Gastrocnemius medialis (tissue), 4 donors: ENCODE results near the gene ATG10. TPM values are rescaled to one million over a fixed set of nuclear protein-coding genes. Genes with fewer than 3 reads are reported as not detected.
A peak's percentile ranks its signal among the peaks of the same experiment; 100 is the strongest.

Experiments
- ATAC-seq, 2 donors: fragments of 150-250 bp; one replicate each; pipeline ENCODE4 v1.9.1; 2016
- DNase-seq, 2 donors: peaks; one replicate each; pipeline ENCODE4 v3.0.0-alpha.2; 2019
- H3K27ac ChIP-seq, 4 donors: fragments of 200-600 bp; sonication (generic); 1 replicate in 1 of 4; 2 replicates in 3 of 4; pipeline ENCODE4 v1.5.1; 2016 to 2018; ENCODE audit warnings: mild to moderate bottlenecking in 2 of 4, moderate library complexity in 1 of 4
- H3K27me3 ChIP-seq, 3 donors: fragments of 200-600 bp; sonication (generic) in 2 of 3; 1 replicate in 1 of 3; 2 replicates in 2 of 3; pipeline versions ENCODE4 v1.5.1 to v1.6.0; 2016 to 2019; ENCODE audit warnings: mild to moderate bottlenecking in 1 of 3, moderate library complexity in 1 of 3
- H3K36me3 ChIP-seq, 2 donors: fragments of 200-600 bp; sonication (generic) in 1 of 2; one replicate each; pipeline ENCODE4 v1.5.1; 2017 to 2018
- H3K4me1 ChIP-seq, 2 donors: fragments of 200-600 bp; sonication (generic) in 1 of 2; one replicate each; pipeline ENCODE4 v1.5.1; 2016 to 2017; ENCODE audit warnings: mild to moderate bottlenecking in 2 of 2
- H3K4me3 ChIP-seq, 4 donors: fragments of 200-600 bp; sonication (generic) in 3 of 4; 1 replicate in 1 of 4; 2 replicates in 3 of 4; pipeline ENCODE4 v1.5.1; 2016 to 2019; ENCODE audit warnings: mild to moderate bottlenecking in 2 of 4
- H3K9me3 ChIP-seq, 3 donors: fragments of 200-600 bp; sonication (generic) in 2 of 3; 1 replicate in 1 of 3; 2 replicates in 2 of 3; pipeline ENCODE4 v1.5.1; 2016 to 2019
- CTCF ChIP-seq, 5 experiments: fragments of 450-650 bp in 3 of 5; fragments of 200-600 bp in 2 of 5; sonication (generic) in 2 of 5; IDR thresholded peaks in 4 of 5; conservative IDR thresholded peaks in 1 of 5; 1 replicate in 4 of 5; 2 replicates in 1 of 5; pipeline ENCODE4 v1.5.1; 2016 to 2019; ENCODE audit warnings: antibody characterized with exemption in 5 of 5, mild to moderate bottlenecking in 3 of 5, moderate library complexity in 3 of 5
- POLR2A ChIP-seq, 2 donors: fragments of 450-650 bp; IDR thresholded peaks; one replicate each; pipeline ENCODE4 v1.6.1; 2017; ENCODE audit warnings: antibody characterized with exemption in 2 of 2, mild to moderate bottlenecking in 2 of 2, moderate library complexity in 2 of 2
- in situ Hi-C, 4 donors: fragments of 200-750 bp; cut with MboI; loops; one replicate each; pipeline versions ENCODE4 v1.15.0 to v1.8.0; 2017; ENCODE audit warnings: low sequenced_read_pairs in 4 of 4
- intact Hi-C: fragments of 100-400 bp; cut with DNase I; formaldehyde crosslinking; loops from one replicate; pipeline ENCODE4 v1.15.1; 2023; ENCODE audit warnings: low total_unique reads
- total RNA-seq, 4 donors: library from RNA; depleted of rRNA; stranded (reverse); fragments of >200 nt; gene quantifications; one replicate each; pipeline versions ENCODE4 v1.1.0 to v1.2.3, GENCODE V29; 2016

Gene ATG10
- total RNA-seq, 4 donors from 2014 or later = 2.9 to 8.5 (median 6.0) TPM

GRCh38 chr5:82182662-82183061 is 210.8 kb downstream of the ATG10 start:
- Histone ChIP-seq H3K36me3 (no peaks in the 10 kb centered on the region), H3K4me3 (no peak overlapping the region), H3K27me3 (no peaks in the 10 kb centered on the region), H3K9me3 (no peaks in the 10 kb centered on the region), H3K4me1 (no peaks in the 10 kb centered on the region), H3K27ac (no peak overlapping the region)
- no peak for TF ChIP-seq POLR2A (IDR thresholded peaks at IDR 0.05)
- TF ChIP-seq CTCF (IDR thresholded peaks at IDR 0.05 in 4 of 5, conservative IDR thresholded peaks at IDR 0.05 in 1 of 5) = no peak
- in situ Hi-C loops = no loop called here
- intact Hi-C loops = no loop called here
- DNase-seq (no peak), ATAC-seq (no peak)

- TF ChIP-seq POLR2A (IDR thresholded peaks at IDR 0.05) (no peak), CTCF (IDR thresholded peaks at IDR 0.05 in 4 of 5, conservative IDR thresholded peaks at IDR 0.05 in 1 of 5) (no peak)
- H3K4me1 ChIP-seq = no peaks in the 10 kb centered on the region
These were observed 212.0 kb downstream of the ATG10 start for GRCh38 chr5:82183828-82184227.

GRCh38 chr5:82185851-82186250 is 214.0 kb downstream of the ATG10 start:
- Histone ChIP-seq H3K27me3 (no peaks in the 10 kb centered on the region), H3K27ac (no peak overlapping the region), H3K4me3 (no peak overlapping the region), H3K4me1 (no peaks in the 10 kb centered on the region), H3K9me3 (no peaks in the 10 kb centered on the region), H3K36me3 (no peaks in the 10 kb centered on the region)
- intact Hi-C loops (no loop called here), in situ Hi-C loops (no loop called here)
- ATAC-seq (no peak), DNase-seq (no peak)
- TF ChIP-seq POLR2A (IDR thresholded peaks at IDR 0.05) (no peak), CTCF (IDR thresholded peaks at IDR 0.05 in 4 of 5, conservative IDR thresholded peaks at IDR 0.05 in 1 of 5) (no peak)

More at GRCh38 chr5:82183828-82184227, 212.0 kb downstream of the ATG10 start:
- ATAC-seq (peak in 1 of 2 donors; percentile 53), DNase-seq (peak; percentile 3 to 30)
- Histone ChIP-seq H3K27me3 (no peaks in the 10 kb centered on the region), H3K9me3 (no peaks in the 10 kb centered on the region), H3K27ac (no peak overlapping the region), H3K36me3 (no peaks in the 10 kb centered on the region), H3K4me3 (no peak overlapping the region)
- in situ Hi-C loops = no loop called here
- intact Hi-C loops = no loop called here

GRCh38 chr5:82197550-82197949 is 225.7 kb downstream of the ATG10 start:
- TF ChIP-seq POLR2A (IDR thresholded peaks at IDR 0.05) (no peak), CTCF (IDR thresholded peaks at IDR 0.05 in 4 of 5, conservative IDR thresholded peaks at IDR 0.05 in 1 of 5) (no peak)
- Histone ChIP-seq H3K4me3 (no peak overlapping the region), H3K27me3 (no peaks in the 10 kb centered on the region), H3K4me1 (no peaks in the 10 kb centered on the region), H3K9me3 (no peaks in the 10 kb centered on the region), H3K36me3 (no peaks in the 10 kb centered on the region), H3K27ac (no peak overlapping the region)
- DNase-seq = no peak
- no peak for ATAC-seq
- in situ Hi-C loops = no loop called here
- intact Hi-C loops = no loop called here

GRCh38 chr5:82204567-82204966 is 232.7 kb downstream of the ATG10 start:
- TF ChIP-seq CTCF (IDR thresholded peaks at IDR 0.05 in 4 of 5, conservative IDR thresholded peaks at IDR 0.05 in 1 of 5) = no peak
- no peak for TF ChIP-seq POLR2A (IDR thresholded peaks at IDR 0.05)
- no peak for DNase-seq
- no peaks in the 10 kb centered on the region for H3K9me3 ChIP-seq
- in situ Hi-C loops (no loop called here), intact Hi-C loops (no loop called here)
- no peaks in the 10 kb centered on the region for H3K36me3 ChIP-seq
- no peak for ATAC-seq
- no peak overlapping the region for H3K27ac ChIP-seq
- H3K4me3 ChIP-seq = no peak overlapping the region
- H3K27me3 ChIP-seq = no peaks in the 10 kb centered on the region
- no peaks in the 10 kb centered on the region for H3K4me1 ChIP-seq
